ENCODE results near the gene C3orf85.

DNA sequence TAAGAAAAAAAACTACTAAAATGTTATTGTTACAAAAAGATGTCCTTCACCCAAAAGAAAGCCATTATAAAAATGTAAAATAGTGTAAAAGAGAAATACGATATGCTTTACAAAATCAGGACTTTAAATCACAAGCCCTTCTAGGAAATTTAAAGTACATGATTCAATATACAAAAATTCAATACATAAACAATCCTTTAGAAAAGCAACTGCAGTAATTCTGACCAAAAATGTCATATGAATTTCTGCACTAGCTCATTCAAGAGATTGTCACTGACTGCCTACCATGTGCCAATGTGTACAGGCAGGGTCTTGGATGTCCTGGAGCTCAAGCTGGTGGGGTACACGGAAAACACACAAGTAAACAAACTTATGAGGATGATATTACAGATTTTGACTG, 21.1 kb upstream of the C3orf85 start:
- no peak for TF ChIP-seq CTCF (IDR thresholded peaks at IDR 0.05)
- TF ChIP-seq EZH2 (IDR thresholded peaks at IDR 0.05) = no peak

Measured in neural progenitor cell (in vitro differentiated cells).